ENCODE measurements around the gene OR3A2. TPM values are rescaled to one million over a fixed set of nuclear protein-coding genes. Genes with fewer than 3 reads are reported as not detected.

Gene OR3A2
- polyA plus RNA-seq, 1 donor from 2014 or later: not detected

DNA sequence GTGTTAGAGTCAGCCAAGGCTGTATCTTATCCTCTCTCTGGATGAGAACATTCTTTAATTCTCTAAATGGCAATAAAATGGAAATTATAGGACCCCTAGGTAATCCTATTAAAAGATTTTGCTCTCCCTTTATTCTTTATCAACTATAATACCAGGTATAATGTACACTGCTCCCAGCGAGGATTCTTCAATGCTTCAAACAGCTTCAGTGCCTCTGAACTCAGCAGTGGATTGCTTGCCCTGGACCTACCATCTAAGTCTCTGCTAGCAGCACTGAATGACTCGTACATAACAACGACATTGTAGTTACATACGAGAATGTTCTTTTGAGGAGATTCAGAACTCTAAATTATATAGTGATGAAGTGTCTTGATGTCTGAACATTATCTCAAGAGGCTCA, 3.7 kb upstream of the OR3A2 start:
- Histone ChIP-seq H4K20me1 (ENCODE audit: insufficient read depth) (no peaks in the 10 kb centered on the region), H3K9me3 (ENCODE audit: low read length) (no peaks in the 10 kb centered on the region), H3K27ac (ENCODE audit: low read length) (no peak overlapping the region), H3F3A (ENCODE audit: insufficient read depth, low read length, poor library complexity, severe bottlenecking) (no peaks in the 10 kb centered on the region), H3K36me3 (ENCODE audit: insufficient read depth, low read length) (no peaks in the 10 kb centered on the region), H3K79me2 (replicated peaks; ENCODE audit: insufficient read depth, low read length) (no peaks in the 10 kb centered on the region), H3K4me2 (ENCODE audit: low read length) (no peak overlapping the region), H3K27me3 (ENCODE audit: insufficient read depth, low read depth, low read length) (no peaks in the 10 kb centered on the region), H2AFZ (ENCODE audit: low read depth, low read length) (no peak overlapping the region), H3K9ac (ENCODE audit: low read length) (no peak overlapping the region), H3K9me2 (ENCODE audit: insufficient read depth, low read length) (no peaks in the 10 kb centered on the region), H3K4me3 (ENCODE audit: low read length) (no peak overlapping the region)
- TF ChIP-seq POLR2AphosphoS5 (IDR thresholded peaks at IDR 0.05) (no peak), RAD21 (conservative IDR thresholded peaks at IDR 0.05) (no peak), EZH2 (IDR thresholded peaks at IDR 0.05; ENCODE audit: borderline replicate concordance, insufficient read depth, low read length, poor library complexity, severe bottlenecking) (no peak), MXI1 (conservative IDR thresholded peaks at IDR 0.05; ENCODE audit: poor library complexity, severe bottlenecking) (no peak), TAF1 (IDR thresholded peaks at IDR 0.05; ENCODE audit: low read depth) (no peak), SMC3 (conservative IDR thresholded peaks at IDR 0.05; ENCODE audit: poor library complexity) (no peak)
- TF ChIP-seq, protein P1, sequence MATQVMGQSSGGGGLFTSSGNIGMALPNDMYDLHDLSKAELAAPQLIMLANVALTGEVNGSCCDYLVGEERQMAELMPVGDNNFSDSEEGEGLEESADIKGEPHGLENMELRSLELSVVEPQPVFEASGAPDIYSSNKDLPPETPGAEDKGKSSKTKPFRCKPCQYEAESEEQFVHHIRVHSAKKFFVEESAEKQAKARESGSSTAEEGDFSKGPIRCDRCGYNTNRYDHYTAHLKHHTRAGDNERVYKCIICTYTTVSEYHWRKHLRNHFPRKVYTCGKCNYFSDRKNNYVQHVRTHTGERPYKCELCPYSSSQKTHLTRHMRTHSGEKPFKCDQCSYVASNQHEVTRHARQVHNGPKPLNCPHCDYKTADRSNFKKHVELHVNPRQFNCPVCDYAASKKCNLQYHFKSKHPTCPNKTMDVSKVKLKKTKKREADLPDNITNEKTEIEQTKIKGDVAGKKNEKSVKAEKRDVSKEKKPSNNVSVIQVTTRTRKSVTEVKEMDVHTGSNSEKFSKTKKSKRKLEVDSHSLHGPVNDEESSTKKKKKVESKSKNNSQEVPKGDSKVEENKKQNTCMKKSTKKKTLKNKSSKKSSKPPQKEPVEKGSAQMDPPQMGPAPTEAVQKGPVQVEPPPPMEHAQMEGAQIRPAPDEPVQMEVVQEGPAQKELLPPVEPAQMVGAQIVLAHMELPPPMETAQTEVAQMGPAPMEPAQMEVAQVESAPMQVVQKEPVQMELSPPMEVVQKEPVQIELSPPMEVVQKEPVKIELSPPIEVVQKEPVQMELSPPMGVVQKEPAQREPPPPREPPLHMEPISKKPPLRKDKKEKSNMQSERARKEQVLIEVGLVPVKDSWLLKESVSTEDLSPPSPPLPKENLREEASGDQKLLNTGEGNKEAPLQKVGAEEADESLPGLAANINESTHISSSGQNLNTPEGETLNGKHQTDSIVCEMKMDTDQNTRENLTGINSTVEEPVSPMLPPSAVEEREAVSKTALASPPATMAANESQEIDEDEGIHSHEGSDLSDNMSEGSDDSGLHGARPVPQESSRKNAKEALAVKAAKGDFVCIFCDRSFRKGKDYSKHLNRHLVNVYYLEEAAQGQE (IDR thresholded peaks at IDR 0.05; ENCODE audit: borderline replicate concordance): no peak
- TF ChIP-seq, protein P2, sequence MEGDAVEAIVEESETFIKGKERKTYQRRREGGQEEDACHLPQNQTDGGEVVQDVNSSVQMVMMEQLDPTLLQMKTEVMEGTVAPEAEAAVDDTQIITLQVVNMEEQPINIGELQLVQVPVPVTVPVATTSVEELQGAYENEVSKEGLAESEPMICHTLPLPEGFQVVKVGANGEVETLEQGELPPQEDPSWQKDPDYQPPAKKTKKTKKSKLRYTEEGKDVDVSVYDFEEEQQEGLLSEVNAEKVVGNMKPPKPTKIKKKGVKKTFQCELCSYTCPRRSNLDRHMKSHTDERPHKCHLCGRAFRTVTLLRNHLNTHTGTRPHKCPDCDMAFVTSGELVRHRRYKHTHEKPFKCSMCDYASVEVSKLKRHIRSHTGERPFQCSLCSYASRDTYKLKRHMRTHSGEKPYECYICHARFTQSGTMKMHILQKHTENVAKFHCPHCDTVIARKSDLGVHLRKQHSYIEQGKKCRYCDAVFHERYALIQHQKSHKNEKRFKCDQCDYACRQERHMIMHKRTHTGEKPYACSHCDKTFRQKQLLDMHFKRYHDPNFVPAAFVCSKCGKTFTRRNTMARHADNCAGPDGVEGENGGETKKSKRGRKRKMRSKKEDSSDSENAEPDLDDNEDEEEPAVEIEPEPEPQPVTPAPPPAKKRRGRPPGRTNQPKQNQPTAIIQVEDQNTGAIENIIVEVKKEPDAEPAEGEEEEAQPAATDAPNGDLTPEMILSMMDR (IDR thresholded peaks at IDR 0.05; ENCODE audit: poor library complexity, severe bottlenecking): no peak

DNA sequence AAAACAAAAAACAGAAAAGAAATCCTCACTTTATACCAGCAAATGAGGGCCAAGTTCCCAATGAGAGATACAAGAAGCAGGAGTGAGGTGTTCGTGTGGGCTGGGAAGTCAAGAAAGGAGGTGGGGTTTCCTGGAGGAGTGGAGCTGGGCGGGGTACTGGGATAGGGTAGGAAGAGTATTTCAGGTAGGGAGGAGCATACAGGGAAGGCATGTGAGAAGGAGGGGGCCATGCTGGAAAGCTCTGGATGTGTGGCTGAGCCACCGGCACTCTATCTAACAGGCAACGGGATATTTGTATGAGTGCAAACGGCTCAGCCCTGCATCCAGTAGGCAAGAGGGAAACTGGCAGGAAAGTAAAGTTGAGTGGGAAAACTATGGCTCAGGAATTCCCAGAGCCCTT, 4.2 kb downstream of the OR3A2 start:
- Histone ChIP-seq H3K27me3 (ENCODE audit: insufficient read depth, low read depth, low read length) (no peaks in the 10 kb centered on the region), H3K4me3 (ENCODE audit: low read length) (no peak overlapping the region), H3F3A (ENCODE audit: insufficient read depth, low read length, poor library complexity, severe bottlenecking) (no peaks in the 10 kb centered on the region), H3K27ac (ENCODE audit: low read length) (no peak overlapping the region), H3K9ac (ENCODE audit: low read length) (no peak overlapping the region), H3K4me2 (ENCODE audit: low read length) (no peak overlapping the region), H2AFZ (ENCODE audit: low read depth, low read length) (no peak overlapping the region), H3K9me2 (ENCODE audit: insufficient read depth, low read length) (no peaks in the 10 kb centered on the region), H3K79me2 (replicated peaks; ENCODE audit: insufficient read depth, low read length) (no peaks in the 10 kb centered on the region), H3K36me3 (ENCODE audit: insufficient read depth, low read length) (no peaks in the 10 kb centered on the region), H4K20me1 (ENCODE audit: insufficient read depth) (no peaks in the 10 kb centered on the region), H3K9me3 (ENCODE audit: low read length) (no peaks in the 10 kb centered on the region)
- TF ChIP-seq MXI1 (conservative IDR thresholded peaks at IDR 0.05; ENCODE audit: poor library complexity, severe bottlenecking) (no peak), SMC3 (conservative IDR thresholded peaks at IDR 0.05; ENCODE audit: poor library complexity) (no peak), EP300 (conservative IDR thresholded peaks at IDR 0.05; ENCODE audit: poor library complexity, severe bottlenecking) (no peak), RAD21 (conservative IDR thresholded peaks at IDR 0.05) (no peak), POLR2AphosphoS5 (IDR thresholded peaks at IDR 0.05) (no peak), TAF1 (IDR thresholded peaks at IDR 0.05; ENCODE audit: low read depth) (no peak), EZH2 (IDR thresholded peaks at IDR 0.05; ENCODE audit: borderline replicate concordance, insufficient read depth, low read length, poor library complexity, severe bottlenecking) (no peak)
- TF ChIP-seq, protein P1 (IDR thresholded peaks at IDR 0.05; ENCODE audit: borderline replicate concordance): no peak
- TF ChIP-seq, protein P2 (IDR thresholded peaks at IDR 0.05; ENCODE audit: poor library complexity, severe bottlenecking): no peak
